SHP77 (cell line): ENCODE data around the gene CRACR2B.
A peak's percentile ranks its signal among the peaks of the same experiment; 100 is the strongest.

Experiments
- DNase-seq, 2 experiments: peaks; one replicate each; lab custom pipeline; 2025; lab: John Stamatoyannopoulos, UW

The CRACR2B gene

GRCh38 chr11:794766-795633 lies 32.7 kb upstream of the CRACR2B start:
- no peak for DNase-seq

GRCh38 chr11:795634-796564 lies 31.8 kb upstream of the CRACR2B start:
- DNase-seq, result peak in 1 of 2 experiments; percentile 22

GRCh38 chr11:796565-797295 lies 31.0 kb upstream of the CRACR2B start:
- no peak for DNase-seq

GRCh38 chr11:797296-798092 lies 30.2 kb upstream of the CRACR2B start:
- peak in 1 of 2 experiments; percentile 38 for DNase-seq

- peak; percentile 45 to 46 for DNase-seq
Measured at GRCh38 chr11:798093-798713, 29.5 kb upstream of the CRACR2B start, which contains the start of gene SLC25A22. TSS of gene SLC25A22 (minus strand) at chr11:798281. CDS start at chr11:795006, 3,275 bp downstream.

GRCh38 chr11:799641-800316 lies 27.9 kb upstream of the CRACR2B start:
- DNase-seq, result no peak

GRCh38 chr11:800473-800872 lies 27.2 kb upstream of the CRACR2B start:
- no peak for DNase-seq

GRCh38 chr11:801097-801780 lies 26.5 kb upstream of the CRACR2B start:
- DNase-seq, result no peak

GRCh38 chr11:802018-802617 lies 25.6 kb upstream of the CRACR2B start:
- DNase-seq, result no peak

- no peak for DNase-seq
Measured at GRCh38 chr11:802693-803466, 24.8 kb upstream of the CRACR2B start.

- DNase-seq, result no peak
Measured at GRCh38 chr11:803467-803742, 24.3 kb upstream of the CRACR2B start.

GRCh38 chr11:803770-804598 lies 23.7 kb upstream of the CRACR2B start:
- peak in 1 of 2 experiments; percentile 27 for DNase-seq

- DNase-seq, result no peak
Measured at GRCh38 chr11:804599-804964, 23.1 kb upstream of the CRACR2B start.

- DNase-seq, result no peak
Measured at GRCh38 chr11:808427-809286, 19.1 kb upstream of the CRACR2B start.

GRCh38 chr11:809287-810039 lies 18.3 kb upstream of the CRACR2B start, which contains the start of gene RPLP2:
TSS of gene RPLP2 (plus strand) at chr11:809967. CDS start at chr11:810235, 268 bp downstream.
- peak; percentile 86 for DNase-seq
